IPS-18c (cell line): ENCODE measurements around the gene GPR152.

Experiments used
- H3K4me3 ChIP-seq: 2 replicates; pipeline ENCODE4 v1.7.0; 2013; ENCODE audit warnings: low read depth, mild to moderate bottlenecking, low read length, moderate library complexity; ENCODE audit not compliant: insufficient read depth
- H3K9me3 ChIP-seq: one replicate; pipeline ENCODE4 v1.6.1; 2013; ENCODE audit warnings: mild to moderate bottlenecking, low read length, moderate library complexity; ENCODE audit not compliant: control insufficient read depth, insufficient read depth

Gene GPR152

GRCh38 chr11:67420646-67421429 lies 31.7 kb downstream of the GPR152 start:
- H3K9me3 ChIP-seq: peaks cover 5% of the 10 kb centered on the region
- peak overlapping the region; percentile 64 for H3K4me3 ChIP-seq

GRCh38 chr11:67420147-67420645 lies 32.3 kb downstream of the GPR152 start:
- peak overlapping the region; percentile 64; the same call in 1 of the 2 replicates for H3K4me3 ChIP-seq
- H3K9me3 ChIP-seq: peaks cover 5% of the 10 kb centered on the region

GRCh38 chr11:67419325-67420049 lies 33.0 kb downstream of the GPR152 start:
- Histone ChIP-seq H3K4me3 (no peak overlapping the region), H3K9me3 (peaks cover 5% of the 10 kb centered on the region)

- no peak overlapping the region for H3K4me3 ChIP-seq
- peaks cover 5% of the 10 kb centered on the region for H3K9me3 ChIP-seq
These were observed 33.9 kb downstream of the GPR152 start for GRCh38 chr11:67418476-67419281.

GRCh38 chr11:67417425-67417824 lies 35.1 kb downstream of the GPR152 start:
- Histone ChIP-seq H3K9me3 (peaks cover 2% of the 10 kb centered on the region), H3K4me3 (no peak overlapping the region)

- H3K9me3 ChIP-seq: peaks cover under 1% of the 10 kb centered on the region
- no peak overlapping the region for H3K4me3 ChIP-seq
These were observed 35.9 kb downstream of the GPR152 start for GRCh38 chr11:67416416-67417335.

- Histone ChIP-seq H3K9me3 (no peaks in the 10 kb centered on the region), H3K4me3 (peak within 1 kb of the TSS; percentile 40)
These were observed 36.8 kb downstream of the GPR152 start, which contains the start of gene CARNS1 for GRCh38 chr11:67415501-67416304. CARNS1 (plus strand) TSS chr11:67415678; CDS start chr11:67416200, 522 bp downstream.

GRCh38 chr11:67413266-67413849 lies 39.2 kb downstream of the GPR152 start:
- H3K4me3 ChIP-seq: no peak overlapping the region
- no peaks in the 10 kb centered on the region for H3K9me3 ChIP-seq

- H3K4me3 ChIP-seq: no peak overlapping the region
- no peaks in the 10 kb centered on the region for H3K9me3 ChIP-seq
These were observed 39.9 kb downstream of the GPR152 start for GRCh38 chr11:67412495-67413179.

GRCh38 chr11:67411785-67412152 lies 40.8 kb downstream of the GPR152 start:
- no peak overlapping the region for H3K4me3 ChIP-seq
- H3K9me3 ChIP-seq: no peaks in the 10 kb centered on the region

- no peak overlapping the region for H3K4me3 ChIP-seq
These were observed 41.3 kb downstream of the GPR152 start for GRCh38 chr11:67410984-67411784.

GRCh38 chr11:67410369-67410831 lies 42.1 kb downstream of the GPR152 start:
- Histone ChIP-seq H3K4me3 (no peak overlapping the region), H3K9me3 (no peaks in the 10 kb centered on the region)

More at GRCh38 chr11:67410984-67411784, 41.3 kb downstream of the GPR152 start:
- H3K9me3 ChIP-seq: no peaks in the 10 kb centered on the region

GRCh38 chr11:67409781-67410368 lies 42.7 kb downstream of the GPR152 start:
- no peaks in the 10 kb centered on the region for H3K9me3 ChIP-seq
- no peak overlapping the region for H3K4me3 ChIP-seq

- Histone ChIP-seq H3K4me3 (no peak overlapping the region), H3K9me3 (no peaks in the 10 kb centered on the region)
These were observed 43.3 kb downstream of the GPR152 start for GRCh38 chr11:67409261-67409666.
